Natural killer cell (primary cell): ENCODE measurements around the gene LHPP. TPM values are rescaled to one million over a fixed set of nuclear protein-coding genes. Genes with fewer than 3 reads are reported as not detected.

Experiments used
- ATAC-seq, 3 donors: fragments of 150-1000 bp in 2 of 3; fragments of 200-7000 bp in 1 of 3; cut with Tn5 transposase; 1 replicate in 1 of 3; 2 replicates in 2 of 3; pipeline ENCODE4 v1.10.0; 2021; ENCODE audit warnings: mild to moderate bottlenecking in 2 of 3, moderate library complexity in 2 of 3
- DNase-seq, 2 donors: peaks; one replicate each; pipeline versions ENCODE4 v3.0.0 to v3.0.0-alpha.2; 2013 to 2021; ENCODE audit warnings: mixed read lengths in 1 of 2
- H3K27ac ChIP-seq: one replicate; pipeline ENCODE4 v1.5.1; 2013; ENCODE audit warnings: mild to moderate bottlenecking, low read length
- H3K27me3 ChIP-seq: one replicate; pipeline ENCODE4 v1.6.1; 2013; ENCODE audit warnings: low read length; ENCODE audit not compliant: control insufficient read depth, insufficient read depth
- H3K36me3 ChIP-seq: one replicate; pipeline ENCODE4 v1.6.1; 2013; ENCODE audit warnings: low read length; ENCODE audit not compliant: control insufficient read depth, insufficient read depth
- H3K4me1 ChIP-seq: one replicate; pipeline ENCODE4 v1.6.1; 2013; ENCODE audit warnings: low read length; ENCODE audit not compliant: control insufficient read depth, insufficient read depth
- H3K4me3 ChIP-seq: one replicate; pipeline ENCODE4 v1.5.1; 2013; ENCODE audit warnings: low read length
- H3K9me3 ChIP-seq: one replicate; pipeline ENCODE4 v1.6.1; 2013; ENCODE audit warnings: low read length; ENCODE audit not compliant: control insufficient read depth, insufficient read depth
- H3K27ac Mint-ChIP-seq, 2 donors: one replicate each; pipeline ENCODE4 v1.8.0; 2022; ENCODE audit warnings: mild to moderate bottlenecking in 2 of 2, mixed read lengths in 2 of 2, moderate library complexity in 1 of 2
- H3K27me3 Mint-ChIP-seq, 2 donors: one replicate each; pipeline ENCODE4 v1.8.0; 2022; ENCODE audit warnings: low read depth in 2 of 2, mixed read lengths in 2 of 2
- H3K36me3 Mint-ChIP-seq: one replicate; pipeline ENCODE4 v1.8.0; 2022; ENCODE audit warnings: mixed read lengths
- H3K4me1 Mint-ChIP-seq, 2 donors: one replicate each; pipeline ENCODE4 v1.8.0; 2022; ENCODE audit warnings: mixed read lengths in 2 of 2
- H3K4me3 Mint-ChIP-seq: one replicate; pipeline ENCODE4 v1.8.0; 2022; ENCODE audit warnings: mild to moderate bottlenecking, moderate library complexity, mixed read lengths
- H3K9me3 Mint-ChIP-seq, 2 donors: one replicate each; pipeline ENCODE4 v1.8.0; 2022; ENCODE audit warnings: mixed read lengths in 2 of 2
- CTCF ChIP-seq: fragments of 200-600 bp; IDR thresholded peaks from one replicate; pipeline ENCODE4 v1.8.0; 2022; ENCODE audit warnings: antibody characterized with exemption
- WGBS: methylation state at CpG from one replicate; pipeline ENCODE4 v1.1.7; 2013; ENCODE audit warnings: missing lambda C conversion rate; ENCODE audit not compliant: insufficient coverage; 5-methylcytosine and 5-hydroxymethylcytosine counted together
- intact Hi-C: fragments of 100-400 bp; cut with micrococcal nuclease; formaldehyde crosslinking; loops from one replicate; pipeline ENCODE4 v1.14.2; 2022
- total RNA-seq, 4 donors: library from RNA; stranded (reverse); fragments of 120-200 nt in 1 of 4; gene quantifications; one replicate each; pipeline versions ENCODE4 v1.2.3 to v1.2.4, GENCODE V29; 2013 to 2022

LHPP gene
- total RNA-seq, 3 donors from 2014 or later (not counting 1 experiment from before 2014, with no cell fraction given), result 12.3 to 19.3 (median 14.8) TPM

DNA sequence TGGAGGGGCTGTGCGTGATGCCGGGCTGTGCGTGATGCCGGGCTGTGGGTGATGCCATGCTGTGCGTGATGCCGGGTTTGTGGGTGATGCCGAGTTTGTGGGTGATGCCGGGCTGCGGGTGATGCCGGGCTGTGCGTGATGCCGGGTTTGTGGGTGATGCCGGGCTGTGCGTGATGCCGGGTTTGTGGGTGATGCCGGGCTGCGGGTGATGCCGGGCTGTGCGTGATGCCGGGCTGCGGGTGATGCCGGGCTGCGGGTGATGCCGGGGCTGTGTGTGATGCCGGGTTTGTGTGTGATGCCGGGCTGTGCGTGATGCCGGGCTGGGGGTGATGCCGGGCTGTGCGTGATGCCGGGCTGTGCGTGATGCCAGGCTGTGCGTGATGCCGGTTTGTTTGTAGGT lies 153.6 kb downstream of the LHPP start:
- no peak for TF ChIP-seq CTCF
- ATAC-seq, result no peak
- Histone ChIP-seq H3K9me3 (no peaks in the 10 kb centered on the region), H3K4me1 (peaks cover 94% of the 10 kb centered on the region), H3K27me3 (no peaks in the 10 kb centered on the region), H3K27ac (no peak overlapping the region), H3K36me3 (no peaks in the 10 kb centered on the region), H3K4me3 (no peak overlapping the region)
- peak overlapping the region; percentile 36 to 88 for H3K27ac Mint-ChIP-seq
- H3K36me3 Mint-ChIP-seq, result no peaks in the 10 kb centered on the region
- intact Hi-C loops, result loop anchor here (5.0 kb wide), 1 partner anchor 177 kb away; the partner anchor contains the start of gene EEF1AKMT2
- WGBS, result 95% methylated on average over 34 of the region's 34 CpGs
- H3K4me1 Mint-ChIP-seq, result peaks cover 46 to 79% of the 10 kb centered on the region in 2 donors
- DNase-seq, result no peak
- no peaks in the 10 kb centered on the region for H3K27me3 Mint-ChIP-seq
- peak overlapping the region; percentile 45 for H3K4me3 Mint-ChIP-seq
- H3K9me3 Mint-ChIP-seq, result no peaks in the 10 kb centered on the region

DNA sequence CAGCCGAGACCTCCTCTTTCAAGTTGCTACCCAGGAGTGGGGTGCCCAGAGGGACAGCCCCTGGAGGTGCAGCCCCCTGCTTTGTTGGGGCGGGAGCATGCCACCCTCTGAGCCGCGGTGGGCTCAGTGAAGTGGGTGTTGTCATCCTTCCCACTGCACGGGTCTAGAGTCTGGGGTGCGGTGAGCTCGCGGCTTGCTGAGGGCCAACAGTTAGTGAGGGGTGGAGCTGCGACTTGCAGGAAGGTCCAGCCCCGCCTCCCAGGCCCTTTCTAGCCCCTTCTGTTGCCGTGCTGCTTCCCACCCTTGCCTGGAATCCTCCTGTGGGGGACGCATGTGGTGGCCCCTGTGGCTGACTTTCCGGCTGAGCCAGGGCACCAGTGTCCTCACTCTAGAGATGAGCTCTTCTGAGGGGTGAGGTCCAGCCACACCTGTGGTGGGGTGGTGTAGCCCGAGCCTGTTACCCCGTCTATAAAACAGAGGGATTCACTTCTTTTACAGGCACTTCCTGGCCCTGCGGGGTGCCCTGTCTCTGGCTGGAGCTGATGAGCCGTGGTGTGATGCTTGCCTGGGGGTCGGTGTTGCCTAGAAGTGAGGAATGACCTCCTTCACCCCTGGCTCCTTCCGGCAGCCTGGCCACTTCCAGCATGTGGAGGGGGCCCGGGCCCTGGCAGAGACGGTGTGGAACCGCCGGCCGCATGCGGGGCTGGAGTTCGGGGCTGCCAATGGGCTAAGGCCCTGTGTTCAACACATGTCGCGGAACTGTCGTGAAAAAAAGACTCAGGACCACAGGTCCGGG lies 154.6 kb downstream of the LHPP start:
- Histone ChIP-seq H3K36me3 (peaks cover 5% of the 10 kb centered on the region), H3K27me3 (no peaks in the 10 kb centered on the region), H3K27ac (peak overlapping the region; percentile 82), H3K4me1 (peaks cover 96% of the 10 kb centered on the region), H3K4me3 (no peak overlapping the region), H3K9me3 (no peaks in the 10 kb centered on the region)
- no peaks in the 10 kb centered on the region for H3K9me3 Mint-ChIP-seq
- ATAC-seq (peak; percentile 46 to 53 (median 49)), DNase-seq (peak; percentile 57 to 61)
- H3K27ac Mint-ChIP-seq, result peak overlapping the region; percentile 73 to 88
- H3K36me3 Mint-ChIP-seq, result no peaks in the 10 kb centered on the region
- intact Hi-C loops, result loop anchor here (2.0 to 5.0 kb wide), 2 partner anchors 125 to 176 kb away; partner anchors contain the start of gene EEF1AKMT2
- 60% methylated on average over 30 of the region's 30 CpGs for WGBS
- H3K4me3 Mint-ChIP-seq, result peak overlapping the region; percentile 65
- H3K27me3 Mint-ChIP-seq, result no peaks in the 10 kb centered on the region
- no peak for TF ChIP-seq CTCF
- peaks cover 46 to 83% of the 10 kb centered on the region in 2 donors for H3K4me1 Mint-ChIP-seq

GRCh38 chr10:124616836-124617130 lies 155.2 kb downstream of the LHPP start:
- TF ChIP-seq CTCF, result no peak
- Histone ChIP-seq H3K4me1 (peaks cover 94% of the 10 kb centered on the region), H3K4me3 (no peak overlapping the region), H3K27ac (peak overlapping the region; percentile 82), H3K36me3 (peaks cover 6% of the 10 kb centered on the region), H3K9me3 (no peaks in the 10 kb centered on the region), H3K27me3 (no peaks in the 10 kb centered on the region)
- no peak for ATAC-seq
- Mint-ChIP-seq H3K4me1 (peaks cover 42 to 79% of the 10 kb centered on the region in 2 donors), H3K9me3 (no peaks in the 10 kb centered on the region), H3K4me3 (peak overlapping the region; percentile 25), H3K36me3 (no peaks in the 10 kb centered on the region), H3K27me3 (no peaks in the 10 kb centered on the region), H3K27ac (peak overlapping the region; percentile 73 to 88)
- intact Hi-C loops, result loop anchor here (2.0 to 5.0 kb wide), 2 partner anchors 124 to 176 kb away; partner anchors contain the start of gene EEF1AKMT2
- DNase-seq, result no peak
- 66% methylated on average over 2 of the region's 4 CpGs for WGBS
